ENCODE data around the gene TERT. TPM values are rescaled to one million over a fixed set of nuclear protein-coding genes. Genes with fewer than 3 reads are reported as not detected.

The TERT gene
- total and polyA plus RNA-seq, 4 donors: 0.02 TPM; not detected in 3

- no peak overlapping the region for H3K27ac ChIP-seq (ENCODE audit: low read depth in 1 of 2, low read length in 1 of 2)
- DNase-seq: no peak
- 64 to 68% methylated on average over 15 of the region's 15 CpGs for WGBS, 2 donors
- H3K9ac ChIP-seq (ENCODE audit: insufficient read depth in 1 of 2, low read length in 2 of 2): no peak overlapping the region
- H3K27me3 ChIP-seq (ENCODE audit: control insufficient read depth in 3 of 3, insufficient read depth in 3 of 3, low read length in 2 of 3): peaks cover 0 to 6% (median 0%) of the 10 kb centered on the region in 3 donors
- ATAC-seq (ENCODE audit: insufficient read depth, low FRiP score): no peak
- H3K4me1 ChIP-seq (ENCODE audit: control insufficient read depth in 5 of 5, insufficient read depth in 5 of 5, low read length in 5 of 5): no peaks in the 10 kb centered on the region
- no peak for TF ChIP-seq CTCF (IDR thresholded peaks at IDR 0.05; ENCODE audit: control extremely low read depth, extremely low read depth)
- no peaks in the 10 kb centered on the region for H3K36me3 ChIP-seq (ENCODE audit: control insufficient read depth in 4 of 4, insufficient read depth in 4 of 4, low read length in 4 of 4)
- peaks cover 0 to 2% (median 0%) of the 10 kb centered on the region in 4 donors for H3K9me3 ChIP-seq (ENCODE audit: control insufficient read depth in 4 of 4, insufficient read depth in 3 of 4, low read length in 3 of 4)
- no peak overlapping the region for H3K4me3 ChIP-seq
Observed at GRCh38 chr5:1228120-1228519, 66.7 kb downstream of the TERT start.

DNA sequence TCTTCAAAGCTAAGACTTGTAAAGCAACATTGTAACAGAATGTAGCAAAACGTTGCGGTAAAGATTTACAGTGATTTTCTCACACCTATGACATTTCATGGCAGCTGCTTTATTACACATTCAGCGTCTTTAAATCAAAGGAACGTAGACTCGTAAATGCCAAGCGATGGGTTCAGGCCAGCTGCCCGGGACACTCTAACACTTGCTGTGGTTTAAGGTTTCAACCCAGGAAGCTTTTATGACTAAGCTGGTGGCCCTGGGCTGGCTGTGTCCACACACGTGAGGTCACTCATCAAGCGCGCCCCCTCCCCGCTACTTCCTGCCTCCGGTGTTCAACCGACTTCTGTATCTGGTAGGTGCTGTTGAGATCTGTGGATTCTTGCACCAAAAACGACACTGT is 67.2 kb downstream of the TERT start:
- no peak for TF ChIP-seq CTCF (IDR thresholded peaks at IDR 0.05; ENCODE audit: control extremely low read depth, extremely low read depth)
- Histone ChIP-seq H3K4me1 (ENCODE audit: control insufficient read depth in 5 of 5, insufficient read depth in 5 of 5, low read length in 5 of 5) (no peaks in the 10 kb centered on the region), H3K4me3 (no peak overlapping the region), H3K9ac (ENCODE audit: insufficient read depth in 1 of 2, low read length in 2 of 2) (no peak overlapping the region), H3K36me3 (ENCODE audit: control insufficient read depth in 4 of 4, insufficient read depth in 4 of 4, low read length in 4 of 4) (no peaks in the 10 kb centered on the region), H3K9me3 (ENCODE audit: control insufficient read depth in 4 of 4, insufficient read depth in 3 of 4, low read length in 3 of 4) (peaks cover 0 to 2% (median 0%) of the 10 kb centered on the region in 4 donors), H3K27ac (ENCODE audit: low read depth in 1 of 2, low read length in 1 of 2) (no peak overlapping the region), H3K27me3 (ENCODE audit: control insufficient read depth in 3 of 3, insufficient read depth in 3 of 3, low read length in 2 of 3) (peaks cover 0 to 6% (median 0%) of the 10 kb centered on the region in 3 donors)
- DNase-seq (peak; percentile 23 to 60 (median 57)), ATAC-seq (ENCODE audit: insufficient read depth, low FRiP score) (no peak)
- 19 to 24% methylated on average over 14 of the region's 14 CpGs for WGBS, 2 donors

DNA sequence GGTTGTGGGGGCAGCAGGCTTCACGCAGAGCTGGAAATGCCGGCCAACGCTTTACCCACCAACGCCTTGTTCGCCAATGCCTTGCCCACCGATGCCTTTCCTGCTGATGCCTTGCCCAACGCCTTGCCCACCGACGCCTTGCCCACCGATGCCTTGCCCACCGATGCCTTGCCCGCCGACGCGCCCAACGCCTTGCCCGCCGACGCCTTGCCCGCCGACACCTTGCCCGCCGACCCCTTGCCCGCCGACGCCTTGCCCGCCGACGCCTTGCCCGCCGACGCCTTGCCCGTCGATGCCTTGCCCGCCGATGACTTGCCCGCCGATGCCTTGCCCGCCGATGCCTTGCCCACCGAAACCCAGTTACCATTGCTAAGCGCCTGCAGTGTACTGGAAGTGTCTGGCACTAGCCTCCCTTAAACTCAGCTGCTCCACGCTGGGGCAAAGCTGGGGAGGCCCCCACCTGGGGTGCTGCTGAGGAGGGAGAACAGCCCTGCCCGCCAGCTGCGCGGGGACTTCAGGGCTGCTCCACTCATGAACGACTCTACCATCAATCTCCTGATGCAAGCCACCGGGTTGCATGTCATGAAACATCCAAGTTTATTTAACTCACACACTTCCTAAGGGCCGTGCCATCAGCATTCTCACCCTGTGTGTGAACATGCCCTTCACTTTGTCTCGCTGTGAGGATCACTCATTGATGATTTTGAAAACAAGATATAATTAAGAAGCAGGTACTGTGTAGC is 67.9 kb downstream of the TERT start:
- Histone ChIP-seq H3K36me3 (ENCODE audit: control insufficient read depth in 4 of 4, insufficient read depth in 4 of 4, low read length in 4 of 4) (no peaks in the 10 kb centered on the region), H3K9ac (ENCODE audit: insufficient read depth in 1 of 2, low read length in 2 of 2) (no peak overlapping the region), H3K27me3 (ENCODE audit: control insufficient read depth in 3 of 3, insufficient read depth in 3 of 3, low read length in 2 of 3) (peaks cover 0 to 6% (median 0%) of the 10 kb centered on the region in 3 donors), H3K4me3 (no peak overlapping the region), H3K9me3 (ENCODE audit: control insufficient read depth in 4 of 4, insufficient read depth in 3 of 4, low read length in 3 of 4) (peaks cover 0 to 2% (median 0%) of the 10 kb centered on the region in 4 donors), H3K27ac (ENCODE audit: low read depth in 1 of 2, low read length in 1 of 2) (no peak overlapping the region), H3K4me1 (ENCODE audit: control insufficient read depth in 5 of 5, insufficient read depth in 5 of 5, low read length in 5 of 5) (no peaks in the 10 kb centered on the region)
- no peak for TF ChIP-seq CTCF (IDR thresholded peaks at IDR 0.05; ENCODE audit: control extremely low read depth, extremely low read depth)
- ATAC-seq (ENCODE audit: insufficient read depth, low FRiP score): no peak
- 82 to 84% methylated on average over 35 to 50 of the region's 50 CpGs for WGBS, 2 donors
- no peak for DNase-seq
